ENCODE data around the gene MAPK8IP1.

Gene MAPK8IP1

DNA sequence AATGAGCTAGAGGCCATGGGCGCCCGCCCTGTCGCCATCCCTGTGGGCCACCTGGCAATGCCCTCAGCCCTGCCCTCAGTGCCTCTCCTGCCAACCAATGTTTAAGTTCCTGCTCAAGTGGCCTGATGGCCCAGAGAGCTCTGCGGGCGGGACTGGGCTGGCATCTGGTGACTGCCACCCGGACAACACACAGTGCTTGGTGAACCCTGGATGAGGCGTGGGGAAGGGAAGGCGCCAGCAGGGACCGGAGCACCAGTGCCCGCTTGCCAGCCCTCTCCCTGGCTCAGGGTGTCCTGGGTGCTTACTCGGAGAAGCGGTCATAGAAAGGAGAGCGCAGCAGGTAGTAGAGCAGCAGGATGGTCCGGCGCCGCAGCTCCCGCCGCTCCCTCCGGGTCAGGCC, 28.1 kb downstream of the MAPK8IP1 start:
- no peak for DNase-seq

DNA sequence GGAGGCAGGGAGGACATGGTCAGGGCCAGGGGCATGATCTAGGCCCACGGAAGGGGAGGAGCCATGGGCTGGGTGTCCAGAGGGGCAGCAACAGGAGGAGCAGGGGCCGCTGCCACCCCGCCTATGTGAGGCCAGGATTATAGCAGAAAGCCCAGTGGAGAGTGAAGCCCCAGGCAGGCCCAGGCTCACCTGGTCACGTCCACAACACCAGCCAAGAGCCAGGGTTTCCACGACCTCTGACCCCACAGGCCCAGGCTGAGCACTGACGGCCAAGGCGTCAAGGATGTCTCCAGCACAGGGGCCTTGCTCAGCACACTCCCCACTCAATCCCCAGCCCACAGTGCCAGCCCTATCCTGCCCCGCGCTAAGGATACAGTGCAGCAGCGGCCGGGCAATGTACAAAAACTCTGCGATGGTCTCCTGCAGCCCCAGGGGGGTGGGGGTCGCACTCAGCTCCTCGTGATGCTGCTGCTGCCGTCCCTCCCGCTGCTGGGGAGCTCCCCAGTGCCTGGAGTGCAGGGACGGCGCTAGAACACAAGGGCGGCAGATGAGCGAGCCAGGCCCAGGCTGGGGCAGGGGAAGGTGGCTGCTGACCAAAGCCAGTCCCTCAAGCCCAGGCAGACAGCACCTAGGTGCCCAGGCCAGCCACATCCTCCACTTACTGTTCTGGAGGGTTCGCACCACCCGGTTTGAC, 28.6 kb downstream of the MAPK8IP1 start:
- no peak for DNase-seq

DNA sequence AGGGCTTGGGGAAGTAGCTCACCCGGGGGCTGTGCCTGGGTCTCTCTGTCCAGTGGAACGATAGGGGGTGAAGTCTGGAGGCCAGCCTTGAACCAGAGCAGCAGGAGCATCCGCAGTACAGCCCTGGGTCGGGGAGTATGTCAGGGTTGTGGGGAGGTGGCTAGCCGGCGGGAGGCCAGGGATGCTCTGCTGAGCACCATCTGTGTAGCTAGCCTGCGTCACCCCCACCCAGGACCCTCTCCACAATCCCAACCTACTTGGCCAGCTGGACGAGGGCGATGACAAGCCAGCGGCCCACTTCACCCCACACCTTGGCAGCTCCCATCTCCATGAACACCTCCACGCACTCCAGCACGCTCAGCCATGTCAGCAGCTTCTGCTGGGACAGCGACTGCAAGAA, 30.0 kb downstream of the MAPK8IP1 start:
- no peak for DNase-seq

DNA sequence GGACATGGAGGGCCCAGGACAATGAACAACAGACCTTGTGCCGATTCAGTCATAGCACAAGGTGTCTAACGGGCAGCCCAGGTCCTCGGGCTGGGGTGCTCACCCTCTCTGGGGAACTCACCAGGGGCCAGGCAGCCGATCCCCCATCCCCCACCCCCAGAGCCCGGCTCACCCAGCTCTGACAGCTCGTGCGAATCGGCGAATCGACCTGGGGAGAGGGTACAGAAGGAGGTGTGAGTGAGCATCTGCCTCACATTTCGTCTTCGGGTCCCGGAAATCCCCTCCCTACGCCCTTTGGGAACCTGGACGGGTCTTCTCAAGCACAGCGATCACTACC, 31.8 kb downstream of the MAPK8IP1 start:
- DNase-seq = no peak

DNA sequence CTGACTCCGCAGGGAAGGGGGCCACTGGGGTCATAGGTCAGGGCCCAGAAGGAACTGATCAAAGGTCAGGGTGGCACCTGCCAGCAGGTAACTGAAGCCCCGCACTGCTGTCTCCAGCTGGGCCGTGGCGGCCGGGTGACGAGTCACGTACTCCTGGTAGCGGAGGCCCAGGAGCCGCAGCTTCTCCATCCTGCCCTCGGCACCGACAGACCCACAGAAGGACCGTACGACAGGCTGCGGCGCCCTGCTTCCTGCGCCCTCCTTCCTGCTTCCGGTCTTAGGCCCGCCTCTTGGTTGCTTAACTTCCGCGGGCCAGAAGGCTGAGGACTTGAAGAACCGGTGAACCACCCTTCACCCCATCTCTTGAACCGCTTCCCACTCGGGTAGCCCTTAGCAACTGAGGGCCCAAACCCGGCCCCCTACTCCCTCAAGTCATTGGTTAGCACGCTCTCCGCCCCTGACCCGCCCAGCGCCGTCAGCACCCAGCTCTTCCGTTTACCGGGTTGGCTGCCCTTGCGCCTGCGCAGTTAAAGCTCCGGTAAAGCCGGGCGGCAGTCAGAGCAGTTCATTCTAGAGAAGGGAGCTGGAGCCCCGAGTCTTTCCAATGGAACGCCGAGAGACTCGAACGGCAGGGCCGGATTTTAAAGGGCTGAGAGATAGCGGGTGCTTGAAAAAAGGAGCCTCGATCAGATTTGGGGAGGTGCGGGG, 32.3 kb downstream of the MAPK8IP1 start, which contains the start of gene PEX16:
Gene PEX16 (minus strand): TSS at position 255 of the 708 bp plus-strand sequence. CDS start 66 bp downstream, at position 189.
- peak; percentile 92 for DNase-seq

DNA sequence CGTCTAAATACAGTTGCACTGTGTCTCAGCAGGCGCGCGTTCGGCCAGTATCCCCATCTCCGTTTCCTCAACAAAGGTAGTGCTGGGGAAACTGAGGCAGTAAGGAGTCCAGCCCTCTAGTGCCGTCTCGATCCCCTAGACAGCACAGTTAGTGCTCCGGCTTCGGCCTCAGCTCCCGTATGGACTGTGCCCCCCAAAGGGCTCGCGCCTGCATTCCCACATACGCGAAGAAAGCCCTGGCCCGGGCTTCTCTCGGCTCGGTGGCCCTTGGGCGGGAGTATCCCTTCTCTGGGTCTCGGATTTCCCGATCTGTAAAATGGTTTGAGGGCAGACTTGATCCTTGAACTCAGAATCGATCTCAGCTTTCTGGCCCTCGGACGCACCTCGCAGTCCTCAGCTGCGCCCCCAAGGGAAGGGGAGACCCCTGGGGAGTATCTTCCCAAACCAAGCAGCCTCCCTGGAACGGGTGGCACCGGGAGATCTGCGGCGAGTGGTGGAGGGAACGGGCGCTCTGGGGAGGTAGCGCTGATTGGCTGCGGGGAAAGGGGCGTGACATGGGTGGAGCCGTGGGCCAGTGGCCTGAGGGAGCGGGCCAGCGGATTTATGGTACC, 33.0 kb downstream of the MAPK8IP1 start:
- peak; percentile 57 for DNase-seq

DNA sequence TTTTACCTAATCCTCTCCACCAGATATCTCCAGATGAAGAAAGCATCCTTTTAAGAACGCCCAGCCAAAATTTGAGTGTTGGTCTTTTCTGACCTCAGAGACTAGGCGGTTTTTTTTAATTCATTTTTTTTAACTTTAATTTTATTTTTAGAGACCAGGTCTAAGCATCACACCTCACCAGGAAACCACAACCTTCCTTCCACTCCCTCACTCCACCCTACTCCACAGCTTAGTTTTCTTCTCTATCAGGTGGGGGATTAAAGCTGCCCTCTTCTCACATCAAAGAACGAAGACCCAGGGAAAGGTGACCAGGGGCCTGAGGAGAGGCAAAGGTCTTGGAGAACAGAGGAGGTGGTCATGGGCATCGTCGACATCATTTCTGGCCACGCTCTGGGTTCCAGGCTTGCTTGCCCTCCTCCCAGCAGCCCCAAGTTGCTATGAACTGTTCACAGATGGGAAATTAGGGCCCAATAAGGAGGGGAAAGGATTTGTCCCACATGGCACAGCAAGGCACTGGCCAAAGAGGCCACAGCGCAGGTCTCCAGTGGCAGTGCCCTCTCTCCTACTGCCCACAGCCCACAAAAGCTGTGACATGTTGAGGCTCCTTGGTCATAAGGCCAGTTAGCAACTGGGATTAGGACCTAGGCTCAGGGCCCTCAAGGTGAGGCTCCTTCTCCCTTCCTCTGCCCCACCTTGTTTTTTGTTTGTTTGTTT, 33.7 kb downstream of the MAPK8IP1 start:
- no peak for DNase-seq

DNA sequence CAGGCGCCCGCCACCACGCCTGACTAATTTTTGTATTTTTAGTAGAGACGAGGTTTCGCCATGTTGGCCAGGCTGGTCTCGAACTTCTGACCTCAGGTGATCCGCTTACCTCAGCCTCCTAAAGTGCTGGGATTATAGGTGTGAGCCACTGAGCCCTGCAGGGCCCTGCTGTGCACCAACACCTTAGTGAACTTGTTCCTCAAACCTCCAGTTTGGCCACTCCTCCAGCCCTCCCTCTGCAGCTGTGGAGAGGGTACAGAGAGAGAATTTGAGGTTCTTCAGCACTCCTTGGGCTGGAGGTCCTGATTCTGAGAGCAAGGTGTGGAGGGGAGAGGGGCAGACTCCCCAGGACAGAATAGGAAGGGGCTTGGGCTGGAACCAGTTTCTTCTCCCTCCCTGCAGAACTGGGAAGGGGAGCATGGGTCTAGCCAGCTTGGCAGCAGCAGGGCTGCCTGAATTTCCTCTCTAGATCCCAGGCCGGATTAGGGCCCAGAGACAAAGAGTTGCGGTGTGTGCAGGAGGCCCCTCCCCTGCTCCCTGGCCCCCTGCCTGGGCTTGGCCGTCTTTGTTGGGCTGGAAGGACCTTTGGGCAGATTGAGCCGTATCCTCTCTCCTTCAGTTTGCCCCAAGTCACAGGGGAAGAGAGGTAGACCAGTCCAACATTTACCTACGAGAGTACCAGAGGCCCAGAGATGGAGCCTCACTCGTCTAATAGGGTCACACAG, 34.5 kb downstream of the MAPK8IP1 start:
- DNase-seq = no peak

DNA sequence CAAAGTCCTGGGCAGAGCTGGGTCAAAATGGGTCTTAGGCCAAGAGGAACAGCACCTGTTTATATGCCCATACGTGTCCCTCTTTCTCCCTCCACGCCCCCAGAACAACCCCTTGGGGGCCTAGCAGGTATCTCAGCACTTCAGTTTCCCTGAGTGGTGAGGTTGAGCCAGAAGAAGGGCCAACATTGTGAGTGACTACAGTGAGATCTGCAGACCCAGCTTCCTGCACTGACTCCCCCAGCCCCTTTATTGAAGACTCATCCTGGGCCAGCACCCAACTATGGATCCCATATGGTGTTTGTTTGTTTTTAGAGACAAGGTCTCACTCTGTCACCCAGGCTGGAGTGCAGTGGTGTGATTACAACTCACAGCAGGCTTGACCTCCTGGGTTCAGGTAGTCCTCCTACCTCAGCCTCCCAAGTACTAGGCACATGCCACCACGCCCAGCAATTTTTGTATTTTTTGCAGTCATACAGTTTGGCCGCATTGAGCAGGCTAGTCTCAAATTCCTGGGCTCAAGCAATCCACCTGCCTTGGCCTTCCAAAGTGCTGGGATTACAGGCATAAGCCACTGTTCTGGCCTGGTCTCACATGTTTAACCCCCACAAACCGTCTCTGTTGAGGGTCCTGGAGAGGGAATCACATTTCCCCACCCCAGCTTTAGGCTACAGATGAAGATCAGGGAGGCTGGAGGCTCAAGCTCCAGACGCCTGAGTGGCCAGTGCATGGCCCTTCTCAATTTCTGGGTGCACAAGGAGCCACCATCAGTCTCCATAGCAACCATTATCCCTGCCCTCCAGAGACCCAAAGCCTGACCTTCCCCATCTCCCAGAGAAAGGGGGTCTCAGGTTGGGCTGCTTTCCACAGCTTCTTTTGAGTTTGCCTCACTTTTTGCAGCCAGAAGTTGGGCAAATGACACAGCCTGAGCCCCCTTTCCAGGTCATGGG, 35.4 kb downstream of the MAPK8IP1 start:
- no peak for DNase-seq

DNA sequence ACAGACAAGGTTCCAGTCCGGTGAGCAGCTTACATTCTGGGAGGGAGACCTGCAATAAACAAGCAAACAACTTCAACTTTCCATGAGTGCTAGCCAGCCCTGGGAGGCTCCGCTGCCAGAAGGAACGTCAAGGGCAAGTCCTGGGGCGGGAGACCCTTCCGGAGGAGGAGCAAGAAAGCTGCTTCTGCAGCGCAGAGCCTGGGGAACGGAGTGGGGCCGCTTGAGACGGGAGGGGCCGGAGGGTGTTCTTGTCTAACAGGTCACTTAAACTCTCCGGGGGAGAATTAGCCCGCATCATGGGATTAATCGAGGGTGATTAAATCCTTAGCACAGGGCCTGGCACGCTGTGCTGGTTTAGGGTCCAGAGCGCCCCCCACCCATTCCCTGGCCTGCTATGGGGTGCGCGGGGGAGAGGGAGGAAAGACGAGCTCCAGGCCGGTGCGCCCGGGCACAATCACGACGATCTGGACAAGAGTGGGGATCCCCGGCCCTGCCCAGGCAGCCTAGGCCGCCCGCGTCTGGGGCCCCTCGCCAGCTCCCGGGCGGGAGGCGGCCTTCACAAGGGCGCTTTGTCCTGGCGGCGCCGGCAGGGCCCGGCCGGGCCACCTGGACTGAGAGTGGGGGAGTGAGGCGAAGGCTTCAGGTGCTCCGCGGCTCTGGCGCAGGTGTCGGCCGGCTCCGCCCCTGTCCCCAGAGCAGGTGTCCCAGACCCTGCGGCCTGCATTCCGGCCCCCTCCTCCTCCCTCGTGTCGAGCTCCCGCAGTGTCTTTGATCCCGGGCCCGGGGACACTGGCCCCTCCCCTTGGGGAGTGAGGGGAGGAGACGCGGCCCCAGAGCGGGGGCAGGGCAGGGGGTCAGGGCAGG, 36.3 kb downstream of the MAPK8IP1 start:
- no peak for DNase-seq

DNA sequence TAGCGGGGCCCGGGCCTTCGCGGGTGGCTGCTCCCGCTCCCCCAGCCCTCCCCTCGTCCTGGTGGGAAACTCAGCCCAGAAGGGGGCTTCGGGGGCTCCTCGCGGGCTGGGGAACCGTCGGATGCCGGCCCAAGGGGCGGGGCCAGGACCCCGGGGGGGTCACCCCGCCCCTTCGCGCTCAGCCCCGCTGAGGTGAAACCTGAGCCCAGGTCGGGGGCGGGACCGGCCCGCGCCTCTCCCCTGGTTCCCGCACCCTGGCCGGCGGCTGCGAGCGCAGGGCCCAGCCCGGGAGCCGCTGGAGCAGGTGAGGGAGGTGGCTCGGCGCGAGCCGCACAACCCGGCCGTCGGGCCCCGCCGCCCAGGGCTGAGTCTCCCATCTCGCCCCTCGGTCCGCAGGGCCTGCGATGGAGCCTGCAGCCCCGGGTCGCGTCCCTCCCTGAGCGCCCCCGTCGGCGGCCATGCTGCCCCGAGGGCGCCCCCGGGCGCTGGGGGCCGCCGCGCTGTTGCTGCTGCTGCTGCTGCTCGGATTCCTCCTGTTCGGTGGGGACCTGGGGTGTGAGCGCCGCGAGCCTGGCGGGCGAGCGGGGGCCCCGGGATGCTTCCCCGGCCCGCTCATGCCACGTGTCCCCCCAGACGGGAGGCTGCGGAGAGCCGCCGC, 37.1 kb downstream of the MAPK8IP1 start, which contains the start of gene LARGE2:
Gene LARGE2 (plus strand): TSS at position 232 of the 658 bp plus-strand sequence. CDS start 227 bp downstream, at position 459.
- DNase-seq = no peak

DNA sequence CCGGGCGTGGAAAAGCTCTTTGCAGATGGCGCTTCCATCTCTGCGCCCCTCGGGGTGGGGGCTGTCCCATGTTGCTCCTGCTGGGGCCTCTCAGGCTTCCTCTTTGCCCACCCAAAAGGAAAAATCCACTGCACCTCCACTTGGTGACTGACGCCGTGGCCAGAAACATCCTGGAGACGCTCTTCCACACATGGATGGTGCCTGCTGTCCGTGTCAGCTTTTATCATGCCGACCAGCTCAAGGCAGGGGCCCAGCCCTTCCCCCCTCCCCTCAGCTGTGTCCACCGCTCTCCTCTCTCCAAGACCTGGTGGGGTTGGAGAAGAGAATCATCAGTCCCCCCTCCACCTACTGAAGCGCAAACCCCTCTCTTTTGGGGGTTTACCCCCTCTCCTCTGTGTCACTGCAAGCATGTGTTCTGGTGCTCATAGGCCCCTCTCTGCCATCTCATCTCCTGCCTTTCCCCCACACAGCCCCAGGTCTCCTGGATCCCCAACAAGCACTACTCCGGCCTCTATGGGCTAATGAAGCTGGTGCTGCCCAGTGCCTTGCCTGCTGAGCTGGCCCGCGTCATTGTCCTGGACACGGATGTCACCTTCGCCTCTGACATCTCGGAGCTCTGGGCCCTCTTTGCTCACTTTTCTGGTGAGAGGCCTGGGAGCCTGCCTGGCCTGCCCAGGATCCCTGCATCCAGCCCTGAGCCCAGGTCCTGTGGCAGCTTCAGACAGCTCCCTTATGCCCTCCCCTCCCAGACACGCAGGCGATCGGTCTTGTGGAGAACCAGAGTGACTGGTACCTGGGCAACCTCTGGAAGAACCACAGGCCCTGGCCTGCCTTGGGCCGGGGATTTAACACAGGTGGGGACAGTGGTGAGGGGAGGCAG, 38.8 kb downstream of the MAPK8IP1 start:
- no peak for DNase-seq

DNA sequence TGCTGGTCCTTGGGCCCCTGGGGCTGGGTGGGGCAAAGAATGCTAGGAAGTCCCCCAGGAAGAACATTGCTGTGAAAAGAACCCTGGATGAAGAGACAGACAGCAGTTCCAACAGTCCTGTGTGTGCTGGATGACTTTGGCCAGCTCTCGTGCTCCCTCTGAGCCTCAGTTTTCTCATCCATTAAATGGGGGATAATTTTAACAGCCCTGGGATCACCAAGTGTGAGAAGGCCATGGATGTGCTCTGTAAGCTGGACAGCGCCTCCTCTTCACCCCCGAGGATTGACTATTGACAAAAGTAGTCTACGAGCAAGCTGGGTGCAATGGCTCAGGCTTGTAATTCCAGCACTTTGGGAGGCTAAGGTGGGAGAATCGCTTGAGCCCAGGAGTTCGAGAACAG, 39.5 kb downstream of the MAPK8IP1 start:
- no peak for DNase-seq

DNA sequence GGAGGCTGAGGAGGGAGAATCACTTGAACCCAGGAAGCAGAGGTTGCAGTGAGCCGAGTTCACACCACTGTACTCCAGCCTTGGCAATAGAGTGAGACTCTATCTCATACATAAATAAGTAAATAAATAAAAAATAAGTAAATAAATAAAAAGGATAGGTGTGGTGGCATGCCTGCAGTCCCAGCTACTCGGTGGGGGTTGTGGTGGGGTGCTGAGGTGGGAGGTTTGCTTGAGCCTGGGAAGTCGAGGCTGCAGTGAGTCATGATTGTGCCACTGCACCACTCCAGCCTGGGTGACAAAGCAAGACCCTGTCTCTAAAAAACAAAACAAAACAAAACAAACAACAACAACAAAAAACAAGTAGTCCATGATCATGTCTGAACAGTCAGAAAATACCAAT, 40.1 kb downstream of the MAPK8IP1 start:
- no peak for DNase-seq

DNA sequence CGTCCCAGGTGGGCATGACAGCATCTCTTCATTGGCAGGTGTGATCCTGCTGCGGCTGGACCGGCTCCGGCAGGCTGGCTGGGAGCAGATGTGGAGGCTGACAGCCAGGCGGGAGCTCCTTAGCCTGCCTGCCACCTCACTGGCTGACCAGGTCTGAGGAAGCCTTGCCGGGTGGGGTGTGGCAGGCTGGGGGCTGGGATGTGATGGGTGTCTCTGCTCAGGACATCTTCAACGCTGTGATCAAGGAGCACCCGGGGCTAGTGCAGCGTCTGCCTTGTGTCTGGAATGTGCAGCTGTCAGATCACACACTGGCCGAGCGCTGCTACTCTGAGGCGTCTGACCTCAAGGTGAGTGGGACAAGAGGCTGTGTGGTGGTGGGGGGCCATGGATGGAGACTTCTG, 40.5 kb downstream of the MAPK8IP1 start:
- no peak for DNase-seq

DNA sequence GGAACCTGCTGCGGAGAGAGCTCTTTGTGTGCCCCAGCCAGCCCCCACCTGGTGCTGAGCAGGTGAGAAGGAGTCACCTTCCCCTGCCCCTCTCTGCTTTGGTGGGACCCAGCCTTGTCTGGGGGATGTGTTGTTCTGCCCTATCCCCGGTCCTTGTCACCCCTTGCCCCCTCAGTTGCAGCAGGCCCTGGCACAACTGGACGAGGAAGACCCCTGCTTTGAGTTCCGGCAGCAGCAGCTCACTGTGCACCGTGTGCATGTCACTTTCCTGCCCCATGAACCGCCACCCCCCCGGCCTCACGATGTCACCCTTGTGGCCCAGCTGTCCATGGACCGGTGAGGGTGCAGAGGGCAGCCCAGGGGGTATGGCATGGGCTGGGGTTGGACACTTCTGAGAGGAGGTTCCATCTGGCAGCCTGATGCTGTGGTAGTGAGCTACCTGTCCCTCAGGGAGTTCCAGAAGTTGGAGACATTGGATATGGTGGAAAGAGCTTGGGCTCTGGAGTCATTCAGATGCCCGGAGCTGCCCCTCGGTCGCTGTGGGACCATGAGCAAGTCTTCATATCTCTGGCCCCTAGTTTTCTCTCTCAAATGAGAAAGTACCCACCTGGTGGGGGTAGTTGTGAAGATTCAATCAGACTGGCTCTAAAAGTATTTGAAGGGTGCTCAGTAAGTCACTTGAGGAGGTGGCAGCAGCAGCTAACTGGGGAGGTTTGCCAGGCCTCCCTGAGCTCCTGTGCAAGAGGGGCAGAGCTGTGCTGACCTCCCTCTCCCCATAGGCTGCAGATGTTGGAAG, 41.3 kb downstream of the MAPK8IP1 start:
- DNase-seq = no peak

DNA sequence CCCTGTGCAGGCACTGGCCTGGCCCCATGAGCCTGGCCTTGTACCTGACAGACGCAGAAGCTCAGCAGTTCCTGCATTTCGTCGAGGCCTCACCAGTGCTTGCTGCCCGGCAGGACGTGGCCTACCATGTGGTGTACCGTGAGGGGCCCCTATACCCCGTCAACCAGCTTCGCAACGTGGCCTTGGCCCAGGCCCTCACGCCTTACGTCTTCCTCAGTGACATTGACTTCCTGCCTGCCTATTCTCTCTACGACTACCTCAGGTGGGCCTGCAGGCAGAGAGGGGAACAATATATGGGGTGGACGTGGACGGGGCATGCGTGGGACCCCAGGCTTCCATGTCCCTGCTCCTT, 41.9 kb downstream of the MAPK8IP1 start:
- no peak for DNase-seq

All from stimulated activated CD4-positive, alpha-beta T cell treated with anti-CD3 and anti-CD28 coated beads, Interleukin-12 subunit alpha, Interleukin-12 subunit beta, amount 100 ng/mL, for 4 hours (primary cell).